HG03378 (cell line): ENCODE results near the gene POU1F1.
"Not testable (repeated sequence)": the region's sequence is repeated elsewhere in the genome, so short reads cannot be mapped to it uniquely, and the experiment has no call there.

Experiments used
- ATAC-seq: cut with Tn5 transposase; IDR thresholded peaks from one replicate; pipeline ENCODE4 v1.9.1; 2021; ENCODE audit warnings: mild to moderate bottlenecking, moderate library complexity; ENCODE audit not compliant: unreplicated experiment

The POU1F1 gene

GRCh38 chr3:87276484-87276883 lies at the start of gene POU1F1:
Gene POU1F1, minus strand, starts transcription at chr3:87276584. Its CDS starts 122 bp downstream, at chr3:87276462.
- no peak for ATAC-seq

- no peak for ATAC-seq
Measured at GRCh38 chr3:87324609-87325008, 48.2 kb upstream of the POU1F1 start.

GRCh38 chr3:87320756-87321626 lies 44.6 kb upstream of the POU1F1 start:
- ATAC-seq: no peak

- ATAC-seq: no peak
Measured at GRCh38 chr3:87318617-87319021, 42.2 kb upstream of the POU1F1 start.

GRCh38 chr3:87317779-87318178 lies 41.4 kb upstream of the POU1F1 start:
- no peak for ATAC-seq

GRCh38 chr3:87313641-87314040 lies 37.3 kb upstream of the POU1F1 start:
- ATAC-seq: no peak

GRCh38 chr3:87311309-87311708 lies 34.9 kb upstream of the POU1F1 start:
- no peak for ATAC-seq

- no peak for ATAC-seq
Measured at GRCh38 chr3:87309601-87310000, 33.2 kb upstream of the POU1F1 start.

- peak; percentile 72 for ATAC-seq
Measured at GRCh38 chr3:87307805-87308204, 31.4 kb upstream of the POU1F1 start.

- no peak for ATAC-seq
Measured at GRCh38 chr3:87305517-87305916, 29.1 kb upstream of the POU1F1 start.

GRCh38 chr3:87305031-87305430 lies 28.6 kb upstream of the POU1F1 start:
- not testable (repeated sequence) for ATAC-seq

GRCh38 chr3:87298111-87298718 lies 21.8 kb upstream of the POU1F1 start:
- ATAC-seq: peak; percentile 90

- no peak for ATAC-seq
Measured at GRCh38 chr3:87288446-87288845, 12.1 kb upstream of the POU1F1 start.

- peak; percentile 71 for ATAC-seq
Measured at GRCh38 chr3:87287011-87287410, 10.6 kb upstream of the POU1F1 start.

GRCh38 chr3:87272718-87273341 lies 3.6 kb downstream of the POU1F1 start:
- ATAC-seq: peak; percentile 96

GRCh38 chr3:87270908-87271700 lies 5.3 kb downstream of the POU1F1 start:
- no peak for ATAC-seq

GRCh38 chr3:87269723-87270122 lies 6.7 kb downstream of the POU1F1 start:
- ATAC-seq: no peak

- ATAC-seq: no peak
Measured at GRCh38 chr3:87268646-87269211, 7.7 kb downstream of the POU1F1 start.

GRCh38 chr3:87267953-87268645 lies 8.3 kb downstream of the POU1F1 start:
- ATAC-seq: no peak

GRCh38 chr3:87261925-87262324 lies 14.5 kb downstream of the POU1F1 start:
- ATAC-seq: no peak
